GM23338 (cell line): ENCODE results near the gene SBNO1. TPM values are rescaled to one million over a fixed set of nuclear protein-coding genes. Genes with fewer than 3 reads are reported as not detected.

ENCODE experiments used
- ATAC-seq: fragments of 200-7000 bp; cut with Tn5 transposase; 3 replicates; pipeline ENCODE4 v1.9.1; 2020
- DNase-seq: peaks from one replicate; pipeline ENCODE4 v3.0.0-alpha.2; 2015; ENCODE audit warnings: low spot score
- H2AFZ ChIP-seq: fragments of 200-600 bp; sonication (generic); 2 replicates; pipeline ENCODE4 v1.8.0; 2016; ENCODE audit warnings: antibody characterized with exemption, mild to moderate bottlenecking, moderate library complexity
- H3F3A ChIP-seq: fragments of 200-600 bp; sonication (generic); replicated peaks from 2 replicates; pipeline ENCODE4 v1.8.0; 2017; ENCODE audit warnings: antibody characterized with exemption, mixed run types, low read depth
- H3K27ac ChIP-seq: fragments of 200-600 bp; sonication (generic); 2 replicates; pipeline ENCODE4 v1.6.1; 2016; ENCODE audit warnings: low read depth
- H3K27me3 ChIP-seq: fragments of 200-600 bp; sonication (generic); 2 replicates; pipeline ENCODE4 v1.8.0; 2016; ENCODE audit warnings: mild to moderate bottlenecking, mixed run types, moderate library complexity; ENCODE audit not compliant: insufficient read depth
- H3K36me3 ChIP-seq: fragments of 200-600 bp; sonication (generic); 2 replicates; pipeline ENCODE4 v1.8.0; 2016; ENCODE audit warnings: mild to moderate bottlenecking; ENCODE audit not compliant: insufficient read depth
- H3K4me1 ChIP-seq: fragments of 200-600 bp; sonication (generic); 2 replicates; pipeline ENCODE4 v1.8.0; 2016; ENCODE audit warnings: mild to moderate bottlenecking, moderate library complexity; ENCODE audit not compliant: insufficient read depth
- H3K4me2 ChIP-seq: fragments of 200-600 bp; sonication (generic); 2 replicates; pipeline ENCODE4 v1.7.1; 2017; ENCODE audit warnings: mixed run types
- H3K4me3 ChIP-seq: fragments of 200-600 bp; sonication (generic); 2 replicates; pipeline ENCODE4 v1.6.1; 2016; ENCODE audit warnings: mixed run types
- H3K79me2 ChIP-seq: fragments of 200-600 bp; sonication (generic); replicated peaks from 2 replicates; pipeline ENCODE4 v1.8.0; 2017; ENCODE audit warnings: mild to moderate bottlenecking; ENCODE audit not compliant: insufficient read depth
- H3K9me2 ChIP-seq: fragments of 200-600 bp; sonication (generic); 2 replicates; pipeline ENCODE4 v1.8.0; 2017; ENCODE audit not compliant: insufficient read depth
- H4K20me1 ChIP-seq: fragments of 200-600 bp; sonication (generic); replicated peaks from 2 replicates; pipeline ENCODE4 v1.8.0; 2017; ENCODE audit warnings: mild to moderate bottlenecking; ENCODE audit not compliant: insufficient read depth
- H3K27ac Mint-ChIP-seq: 2 replicates; pipeline ENCODE4 v1.8.0; 2020; ENCODE audit warnings: inconsistent platforms, mild to moderate bottlenecking, moderate library complexity, mixed read lengths
- H3K27me3 Mint-ChIP-seq: 3 replicates; pipeline ENCODE4 v1.8.0; 2022; ENCODE audit warnings: low read depth, mild to moderate bottlenecking, moderate library complexity, mixed read lengths, inconsistent platforms; ENCODE audit not compliant: insufficient read depth, poor library complexity
- H3K36me3 Mint-ChIP-seq: 3 replicates; pipeline ENCODE4 v1.8.0; 2021; ENCODE audit warnings: low read depth, mild to moderate bottlenecking, inconsistent platforms, moderate library complexity, mixed read lengths
- H3K4me1 Mint-ChIP-seq: 3 replicates; pipeline ENCODE4 v1.8.0; 2020; ENCODE audit warnings: mild to moderate bottlenecking, inconsistent platforms, mixed read lengths
- H3K4me3 Mint-ChIP-seq: 3 replicates; pipeline ENCODE4 v1.8.0; 2021; ENCODE audit warnings: moderate library complexity, mild to moderate bottlenecking, inconsistent platforms, mixed read lengths
- H3K9me3 Mint-ChIP-seq: 3 replicates; pipeline ENCODE4 v1.8.0; 2020; ENCODE audit warnings: moderate library complexity, mild to moderate bottlenecking, inconsistent platforms, mixed read lengths
- CREB1 ChIP-seq: fragments of 250-450 bp; sonication (Bioruptor Pico); IDR thresholded peaks from 2 replicates; pipeline ENCODE4 v1.5.0; 2020; ENCODE audit warnings: low read depth, mild to moderate bottlenecking, moderate library complexity
- JUNB ChIP-seq: IDR thresholded peaks from one replicate; pipeline ENCODE4 v1.6.1; 2016; ENCODE audit warnings: antibody characterized with exemption; ENCODE audit not compliant: unreplicated experiment
- NANOG ChIP-seq: IDR thresholded peaks from 2 replicates; pipeline ENCODE4 v1.6.1; 2016; ENCODE audit warnings: antibody characterized with exemption, borderline replicate concordance
- STAT1 ChIP-seq: IDR thresholded peaks from one replicate; pipeline ENCODE4 v1.6.1; 2016; ENCODE audit warnings: antibody characterized with exemption; ENCODE audit not compliant: unreplicated experiment
- ZNF114 ChIP-seq: fragments of 250-450 bp; sonication (Bioruptor Pico); IDR thresholded peaks from 2 replicates; pipeline ENCODE4 v1.5.0; 2020; ENCODE audit warnings: mild to moderate bottlenecking, moderate library complexity
- ZNF331 ChIP-seq: fragments of 250-450 bp; sonication (Bioruptor Pico); IDR thresholded peaks from 2 replicates; pipeline ENCODE4 v1.5.0; 2020; ENCODE audit warnings: low read depth, mild to moderate bottlenecking, moderate library complexity
- polyA plus RNA-seq: library from polyadenylated mRNA; unstranded; fragments of >200 nt; fragmentation: Nextera tagmentation; extraction: Ambion mirVana; gene quantifications from 2 replicates; pipeline ENCODE4 v1.2.1, GENCODE V29; 2016
- total RNA-seq: library from RNA; depleted of rRNA; stranded (reverse); fragments of >200 nt; shearing (Covaris generic); gene quantifications from 2 replicates; pipeline ENCODE4 v1.2.3, GENCODE V29; 2014
- TF ChIP-seq, protein P1 (sequence below), 2 experiments: fragments of 200-600 bp in 1 of 2; sonication (generic) in 1 of 2; conservative IDR thresholded peaks; 2 replicates each; pipeline versions ENCODE4 v1.5.1 to v1.6.1; 2016 to 2017; ENCODE audit warnings: antibody characterized with exemption in 2 of 2, low read depth in 2 of 2, mild to moderate bottlenecking in 2 of 2, moderate library complexity in 1 of 2
- TF ChIP-seq, protein P2 (sequence below): IDR thresholded peaks from one replicate; pipeline ENCODE4 v1.6.1; 2018; ENCODE audit warnings: antibody characterized with exemption; ENCODE audit not compliant: unreplicated experiment
- TF ChIP-seq, protein P3 (sequence below): IDR thresholded peaks from 2 replicates; pipeline ENCODE4 v1.6.1; 2016; ENCODE audit warnings: antibody characterized with exemption

SBNO1 gene
- total and polyA plus RNA-seq, 2 experiments from 2014 or later = 34.9 to 49.5 TPM

DNA sequence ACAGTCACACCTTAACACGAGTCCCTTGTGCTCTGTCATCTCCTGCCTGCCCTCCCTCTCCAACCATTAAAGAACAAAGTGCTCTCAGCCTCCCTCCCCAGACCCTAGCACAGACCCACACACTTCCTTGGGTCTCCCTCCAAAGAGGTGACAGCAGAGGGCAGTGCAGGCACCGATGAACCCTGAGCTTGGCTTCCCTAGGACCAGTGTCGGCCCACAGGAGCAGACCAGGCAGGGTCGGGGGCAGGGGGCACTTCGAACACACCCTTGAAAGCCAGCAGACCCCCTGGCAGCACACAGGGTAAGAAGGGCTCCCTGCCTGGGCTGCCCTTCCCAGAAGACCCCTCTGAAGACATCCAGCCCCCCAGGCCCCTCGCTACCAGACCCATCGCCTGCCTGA, 100.0 kb downstream of the SBNO1 start:
- H3K4me1 Mint-ChIP-seq = peaks cover 45% of the 10 kb centered on the region
- peak overlapping the region; percentile 74 for H3K27ac Mint-ChIP-seq
- peak; percentile 74 for DNase-seq
- peaks cover 4% of the 10 kb centered on the region; the same call in 2 of the 3 replicates for H3K9me3 Mint-ChIP-seq
- Histone ChIP-seq H3K4me1 (peaks cover 9% of the 10 kb centered on the region), H3K27ac (no peak overlapping the region), H3F3A (peaks cover 13% of the 10 kb centered on the region; the same call in 1 of the 2 replicates), H3K27me3 (no peaks in the 10 kb centered on the region), H3K9me2 (no peaks in the 10 kb centered on the region), H3K79me2 (peaks cover 47% of the 10 kb centered on the region), H3K4me2 (no peak overlapping the region), H2AFZ (no peak overlapping the region), H4K20me1 (peaks cover 23% of the 10 kb centered on the region), H3K4me3 (no peak overlapping the region), H3K36me3 (peaks cover 28% of the 10 kb centered on the region)
- ATAC-seq = peak; percentile 61
- peaks cover 19% of the 10 kb centered on the region for H3K27me3 Mint-ChIP-seq
- TF ChIP-seq, protein P1, sequence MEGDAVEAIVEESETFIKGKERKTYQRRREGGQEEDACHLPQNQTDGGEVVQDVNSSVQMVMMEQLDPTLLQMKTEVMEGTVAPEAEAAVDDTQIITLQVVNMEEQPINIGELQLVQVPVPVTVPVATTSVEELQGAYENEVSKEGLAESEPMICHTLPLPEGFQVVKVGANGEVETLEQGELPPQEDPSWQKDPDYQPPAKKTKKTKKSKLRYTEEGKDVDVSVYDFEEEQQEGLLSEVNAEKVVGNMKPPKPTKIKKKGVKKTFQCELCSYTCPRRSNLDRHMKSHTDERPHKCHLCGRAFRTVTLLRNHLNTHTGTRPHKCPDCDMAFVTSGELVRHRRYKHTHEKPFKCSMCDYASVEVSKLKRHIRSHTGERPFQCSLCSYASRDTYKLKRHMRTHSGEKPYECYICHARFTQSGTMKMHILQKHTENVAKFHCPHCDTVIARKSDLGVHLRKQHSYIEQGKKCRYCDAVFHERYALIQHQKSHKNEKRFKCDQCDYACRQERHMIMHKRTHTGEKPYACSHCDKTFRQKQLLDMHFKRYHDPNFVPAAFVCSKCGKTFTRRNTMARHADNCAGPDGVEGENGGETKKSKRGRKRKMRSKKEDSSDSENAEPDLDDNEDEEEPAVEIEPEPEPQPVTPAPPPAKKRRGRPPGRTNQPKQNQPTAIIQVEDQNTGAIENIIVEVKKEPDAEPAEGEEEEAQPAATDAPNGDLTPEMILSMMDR (conservative IDR thresholded peaks at IDR 0.05; ENCODE audit: low read depth in 2 of 2) = peak; percentile 50 to 83
- TF ChIP-seq JUNB = no peak
- H3K4me3 Mint-ChIP-seq = no peak overlapping the region
- peaks cover 75% of the 10 kb centered on the region for H3K36me3 Mint-ChIP-seq

DNA sequence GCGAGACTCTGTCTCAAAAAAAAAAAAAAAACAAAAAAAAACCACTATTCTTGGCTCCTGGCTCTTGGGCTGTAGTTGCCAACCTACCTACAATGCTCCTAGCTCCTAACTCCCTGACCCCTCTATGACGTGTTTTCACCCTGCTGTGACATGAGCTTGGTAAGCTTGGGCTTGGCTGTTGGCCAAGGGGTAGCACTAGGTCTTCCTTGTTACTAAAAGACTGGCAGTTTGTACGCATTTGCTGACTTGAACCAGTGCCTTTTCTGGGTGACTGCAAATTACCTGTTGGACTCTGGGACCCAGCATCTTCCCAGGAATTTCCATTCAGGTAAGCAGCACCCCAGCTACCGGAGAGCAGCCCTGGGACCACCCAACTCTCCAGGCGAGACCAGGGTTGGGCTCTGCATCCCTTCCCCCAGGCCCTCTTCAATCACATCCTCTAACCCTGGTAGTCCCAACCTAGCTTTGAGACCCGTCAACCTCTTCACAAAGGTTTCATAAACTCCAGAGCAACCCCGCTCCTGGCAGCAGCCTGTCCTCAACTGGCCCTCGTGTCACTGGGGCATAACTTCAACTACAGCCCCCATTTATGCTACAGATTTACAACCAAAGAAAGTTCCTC, 101.3 kb downstream of the SBNO1 start:
- H3K27me3 Mint-ChIP-seq = peaks cover 11% of the 10 kb centered on the region
- peaks cover 84% of the 10 kb centered on the region for H3K36me3 Mint-ChIP-seq
- Histone ChIP-seq H3K27me3 (no peaks in the 10 kb centered on the region), H3F3A (peaks cover 17% of the 10 kb centered on the region; the same call in 1 of the 2 replicates), H3K4me3 (no peak overlapping the region), H3K27ac (0 out of 2 replicates have a peak overlapping the region, but pooled peaks have one; percentile 14), H3K4me1 (no peaks in the 10 kb centered on the region; the same call in 1 of the 2 replicates), H2AFZ (no peak overlapping the region), H3K4me2 (no peak overlapping the region), H4K20me1 (peaks cover 20% of the 10 kb centered on the region), H3K36me3 (peaks cover 31% of the 10 kb centered on the region), H3K79me2 (peaks cover 35% of the 10 kb centered on the region), H3K9me2 (no peaks in the 10 kb centered on the region)
- peaks cover 4% of the 10 kb centered on the region; the same call in 2 of the 3 replicates for H3K9me3 Mint-ChIP-seq
- ATAC-seq = no peak
- no peak for TF ChIP-seq ZNF114
- no peak for TF ChIP-seq CREB1 (CRISPR knock-in tag)
- no peak for TF ChIP-seq STAT1
- no peak for TF ChIP-seq JUNB
- TF ChIP-seq, protein P2, sequence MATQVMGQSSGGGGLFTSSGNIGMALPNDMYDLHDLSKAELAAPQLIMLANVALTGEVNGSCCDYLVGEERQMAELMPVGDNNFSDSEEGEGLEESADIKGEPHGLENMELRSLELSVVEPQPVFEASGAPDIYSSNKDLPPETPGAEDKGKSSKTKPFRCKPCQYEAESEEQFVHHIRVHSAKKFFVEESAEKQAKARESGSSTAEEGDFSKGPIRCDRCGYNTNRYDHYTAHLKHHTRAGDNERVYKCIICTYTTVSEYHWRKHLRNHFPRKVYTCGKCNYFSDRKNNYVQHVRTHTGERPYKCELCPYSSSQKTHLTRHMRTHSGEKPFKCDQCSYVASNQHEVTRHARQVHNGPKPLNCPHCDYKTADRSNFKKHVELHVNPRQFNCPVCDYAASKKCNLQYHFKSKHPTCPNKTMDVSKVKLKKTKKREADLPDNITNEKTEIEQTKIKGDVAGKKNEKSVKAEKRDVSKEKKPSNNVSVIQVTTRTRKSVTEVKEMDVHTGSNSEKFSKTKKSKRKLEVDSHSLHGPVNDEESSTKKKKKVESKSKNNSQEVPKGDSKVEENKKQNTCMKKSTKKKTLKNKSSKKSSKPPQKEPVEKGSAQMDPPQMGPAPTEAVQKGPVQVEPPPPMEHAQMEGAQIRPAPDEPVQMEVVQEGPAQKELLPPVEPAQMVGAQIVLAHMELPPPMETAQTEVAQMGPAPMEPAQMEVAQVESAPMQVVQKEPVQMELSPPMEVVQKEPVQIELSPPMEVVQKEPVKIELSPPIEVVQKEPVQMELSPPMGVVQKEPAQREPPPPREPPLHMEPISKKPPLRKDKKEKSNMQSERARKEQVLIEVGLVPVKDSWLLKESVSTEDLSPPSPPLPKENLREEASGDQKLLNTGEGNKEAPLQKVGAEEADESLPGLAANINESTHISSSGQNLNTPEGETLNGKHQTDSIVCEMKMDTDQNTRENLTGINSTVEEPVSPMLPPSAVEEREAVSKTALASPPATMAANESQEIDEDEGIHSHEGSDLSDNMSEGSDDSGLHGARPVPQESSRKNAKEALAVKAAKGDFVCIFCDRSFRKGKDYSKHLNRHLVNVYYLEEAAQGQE = no peak
- TF ChIP-seq NANOG = no peak
- TF ChIP-seq, protein P3, sequence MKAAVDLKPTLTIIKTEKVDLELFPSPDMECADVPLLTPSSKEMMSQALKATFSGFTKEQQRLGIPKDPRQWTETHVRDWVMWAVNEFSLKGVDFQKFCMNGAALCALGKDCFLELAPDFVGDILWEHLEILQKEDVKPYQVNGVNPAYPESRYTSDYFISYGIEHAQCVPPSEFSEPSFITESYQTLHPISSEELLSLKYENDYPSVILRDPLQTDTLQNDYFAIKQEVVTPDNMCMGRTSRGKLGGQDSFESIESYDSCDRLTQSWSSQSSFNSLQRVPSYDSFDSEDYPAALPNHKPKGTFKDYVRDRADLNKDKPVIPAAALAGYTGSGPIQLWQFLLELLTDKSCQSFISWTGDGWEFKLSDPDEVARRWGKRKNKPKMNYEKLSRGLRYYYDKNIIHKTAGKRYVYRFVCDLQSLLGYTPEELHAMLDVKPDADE = no peak
- no peak for TF ChIP-seq ZNF331 (CRISPR knock-in tag)
- no peak for DNase-seq
- H3K4me3 Mint-ChIP-seq = no peak overlapping the region
- no peak overlapping the region for H3K27ac Mint-ChIP-seq
- H3K4me1 Mint-ChIP-seq = peaks cover 36% of the 10 kb centered on the region
